IMR-90 (cell line): ENCODE data around the gene RNF213. TPM values are rescaled to one million over a fixed set of nuclear protein-coding genes. Genes with fewer than 3 reads are reported as not detected.

Experiments used
- ATAC-seq: fragments of 200-7000 bp; cut with Tn5 transposase; 2 replicates; pipeline ENCODE4 v1.9.1; 2020; ENCODE audit warnings: low read depth, mild to moderate bottlenecking, moderate library complexity
- BruUV-seq: library from RNA; stranded (reverse); fragments of 400-500 nt; replicated peaks from 2 replicates; lab custom pipeline; 2021; lab: Mats Ljungman, UMichigan
- CTCF ChIA-PET: fragments of 300-600 bp; formaldehyde crosslinking; extraction: SDS; loops from one replicate; lab custom pipeline; 2021; ENCODE audit warnings: antibody characterized with exemption; lab: Yijun Ruan, JAX
- POLR2A ChIA-PET: fragments of 300-600 bp; sonication (Branson Sonifier 250); formaldehyde crosslinking; loops from one replicate; lab custom pipeline; 2022; ENCODE audit warnings: antibody characterized with exemption; ENCODE audit not compliant: unreplicated experiment; lab: Charles Lee
- DNase-seq: peaks from one replicate; pipeline ENCODE4 v3.0.0; 2013
- H2AFZ ChIP-seq: replicated peaks from 2 replicates; pipeline ENCODE3; 2013; ENCODE audit warnings: low read length, mild to moderate bottlenecking; ENCODE audit not compliant: poor library complexity
- H2AK5ac ChIP-seq: 2 replicates; pipeline ENCODE4 v1.6.1; 2013; ENCODE audit warnings: low read depth, low read length, inconsistent platforms
- H2AK9ac ChIP-seq: replicated peaks from 2 replicates; pipeline ENCODE3; 2013; ENCODE audit warnings: mild to moderate bottlenecking, low read depth, low read length, moderate library complexity; ENCODE audit not compliant: poor library complexity
- H2BK120ac ChIP-seq: 2 replicates; pipeline ENCODE4 v1.6.1; 2013; ENCODE audit warnings: low read depth, low read length, inconsistent platforms
- H2BK15ac ChIP-seq: 3 replicates; pipeline ENCODE4 v1.6.1; 2013; ENCODE audit warnings: low read depth, low read length, inconsistent platforms
- H2BK20ac ChIP-seq: 2 replicates; pipeline ENCODE4 v1.6.1; 2013; ENCODE audit warnings: low read depth, mild to moderate bottlenecking, inconsistent platforms, low read length, moderate library complexity
- H2BK5ac ChIP-seq: 2 replicates; pipeline ENCODE4 v1.6.1; 2013; ENCODE audit warnings: mild to moderate bottlenecking, low read depth, low read length, inconsistent platforms; ENCODE audit not compliant: poor library complexity, severe bottlenecking
- H3K14ac ChIP-seq: replicated peaks from 2 replicates; pipeline ENCODE4 v1.6.1; 2013; ENCODE audit warnings: low read depth, low read length, inconsistent platforms
- H3K18ac ChIP-seq: 2 replicates; pipeline ENCODE4 v1.6.1; 2013; ENCODE audit warnings: low read depth, low read length, control low read depth
- H3K23ac ChIP-seq: 2 replicates; pipeline ENCODE4 v1.6.1; 2013; ENCODE audit warnings: low read depth, low read length, inconsistent platforms
- H3K27ac ChIP-seq: 2 replicates; pipeline ENCODE4 v1.5.1; 2013; ENCODE audit warnings: mild to moderate bottlenecking, control low read depth, low read length; ENCODE audit not compliant: insufficient read depth
- H3K27me3 ChIP-seq: 2 replicates; pipeline ENCODE4 v1.6.1; 2013; ENCODE audit warnings: low read length; ENCODE audit not compliant: control insufficient read depth, insufficient read depth
- H3K36me3 ChIP-seq: 2 replicates; pipeline ENCODE4 v1.6.1; 2013; ENCODE audit warnings: low read length, mixed read lengths; ENCODE audit not compliant: control insufficient read depth, insufficient read depth
- H3K4ac ChIP-seq: 2 replicates; pipeline ENCODE4 v1.6.1; 2013; ENCODE audit warnings: low read depth, low read length, inconsistent platforms
- H3K4me1 ChIP-seq: 2 replicates; pipeline ENCODE4 v1.6.1; 2013; ENCODE audit warnings: low read length, mixed read lengths; ENCODE audit not compliant: control insufficient read depth, insufficient read depth
- H3K4me2 ChIP-seq: 2 replicates; pipeline ENCODE4 v1.6.1; 2013; ENCODE audit warnings: low read depth, mild to moderate bottlenecking, control low read depth, low read length, moderate library complexity
- H3K4me3 ChIP-seq: 2 replicates; pipeline ENCODE4 v1.5.1; 2013; ENCODE audit warnings: low read depth, mild to moderate bottlenecking, control low read depth, low read length, moderate library complexity; ENCODE audit not compliant: insufficient read depth
- H3K56ac ChIP-seq: 2 replicates; pipeline ENCODE4 v1.6.1; 2013; ENCODE audit warnings: low read length, inconsistent platforms; ENCODE audit not compliant: insufficient read depth; ENCODE audit errors: extremely low read depth
- H3K79me1 ChIP-seq, 2 experiments: 2 replicates each; pipeline ENCODE4 v1.6.1; 2013; ENCODE audit warnings: low read length in 2 of 2, inconsistent platforms in 1 of 2, low read depth in 1 of 2
- H3K9ac ChIP-seq: 2 replicates; pipeline ENCODE4 v1.6.1; 2013; ENCODE audit warnings: low read depth, low read length, control low read depth
- H3K9me1 ChIP-seq: 2 replicates; pipeline ENCODE4 v1.6.1; 2013; ENCODE audit warnings: low read length, inconsistent platforms; ENCODE audit not compliant: insufficient read depth
- H3K9me3 ChIP-seq: 2 replicates; pipeline ENCODE4 v1.6.1; 2013; ENCODE audit warnings: low read length; ENCODE audit not compliant: control insufficient read depth, insufficient read depth
- H4K20me1 ChIP-seq: 2 replicates; pipeline ENCODE4 v1.6.1; 2013; ENCODE audit warnings: low read length, inconsistent platforms; ENCODE audit not compliant: insufficient read depth
- H4K5ac ChIP-seq: 2 replicates; pipeline ENCODE4 v1.6.1; 2013; ENCODE audit warnings: mild to moderate bottlenecking, low read depth, low read length, control low read depth
- H4K8ac ChIP-seq, 2 experiments: 2 replicates each; pipeline ENCODE4 v1.6.1; 2013; ENCODE audit warnings: low read depth in 2 of 2, low read length in 2 of 2, control low read depth in 1 of 2, inconsistent platforms in 1 of 2
- H4K91ac ChIP-seq: 2 replicates; pipeline ENCODE4 v1.6.1; 2013; ENCODE audit warnings: low read depth, low read length, inconsistent platforms; ENCODE audit not compliant: insufficient read depth
- BHLHE40 ChIP-seq: fragments of 150-350 bp; IDR thresholded peaks from 2 replicates; pipeline ENCODE4 v1.6.1; 2016; ENCODE audit warnings: mild to moderate bottlenecking, low read depth, low read length
- CEBPB ChIP-seq: IDR thresholded peaks from 2 replicates; pipeline ENCODE4 v1.6.1; 2012; ENCODE audit warnings: low read depth, low read length, improper control_type of control experiment
- CTCF ChIP-seq: conservative IDR thresholded peaks from 2 replicates; pipeline ENCODE4 v1.5.1; 2012; ENCODE audit warnings: mild to moderate bottlenecking, low read depth, low read length, improper control_type of control experiment
- ELK1 ChIP-seq: fragments of 150-350 bp; IDR thresholded peaks from 2 replicates; pipeline ENCODE4 v1.6.1; 2016; ENCODE audit warnings: low read depth, mild to moderate bottlenecking, low read length, moderate library complexity, borderline replicate concordance
- FOS ChIP-seq: fragments of 150-350 bp; IDR thresholded peaks from 2 replicates; pipeline ENCODE4 v1.6.1; 2016; ENCODE audit warnings: low read depth, low read length
- MAZ ChIP-seq: IDR thresholded peaks from 2 replicates; pipeline ENCODE4 v1.6.1; 2012; ENCODE audit warnings: low read depth, mild to moderate bottlenecking, low read length, improper control_type of control experiment, moderate library complexity, borderline replicate concordance
- WGBS, 2 experiments: methylation state at CpG; one replicate each; pipeline versions ENCODE4 v1.1.5 to v1.1.7; 2013; ENCODE audit warnings: missing lambda C conversion rate in 2 of 2; ENCODE audit not compliant: insufficient read length in 1 of 2; ENCODE audit errors: extremely low coverage in 2 of 2; 5-methylcytosine and 5-hydroxymethylcytosine counted together
- dilution Hi-C: fragments of 300-500 bp; cut with HindIII; formaldehyde crosslinking; loops from one replicate; pipeline ENCODE4 v1.14.3; 2018; ENCODE audit warnings: low sequenced_read_pairs; ENCODE audit not compliant: unreplicated experiment
- in situ Hi-C: fragments of 300-500 bp; cut with MboI; formaldehyde crosslinking; loops from 3 replicates; pipeline ENCODE4 v1.14.3; 2019; ENCODE audit warnings: low sequenced_read_pairs, inconsistent platforms, mixed read lengths
- intact Hi-C: fragments of 100-400 bp; cut with micrococcal nuclease; formaldehyde crosslinking; loops from 2 replicates; pipeline ENCODE4 v1.10.0; 2022
- polyA plus RNA-seq, 3 experiments: library from polyadenylated mRNA; depleted of rRNA; stranded (reverse); fragments of >200 nt; gene quantifications; 2 replicates each; pipeline ENCODE4 v1.2.3, GENCODE V29; 2012; ENCODE audit warnings: low replicate concordance in 1 of 3
- total RNA-seq: library from RNA; depleted of rRNA; stranded (reverse); fragments of >200 nt; gene quantifications from 2 replicates; pipeline ENCODE4 v1.2.3, GENCODE V29; 2012

RNF213 gene
- total and polyA plus RNA-seq, 2 of the 4 experiments (the other 2 are of a cell fraction) = 23.4 to 36.0 TPM

GRCh38 chr17:80418589-80418988, 157.9 kb downstream of the RNF213 start:
- no peak overlapping the region for H3K56ac ChIP-seq
- H3K14ac ChIP-seq = no peak overlapping the region
- DNase-seq (no peak), ATAC-seq (no peak)
- in situ Hi-C loops = no loop called here
- CTCF ChIA-PET = no interaction called here
- POLR2A ChIA-PET = no interaction called here
- H3K36me3 ChIP-seq = peaks cover 19% of the 10 kb centered on the region
- H2AFZ ChIP-seq = no peak overlapping the region
- H3K9me3 ChIP-seq = no peaks in the 10 kb centered on the region
- no peak overlapping the region for H2AK5ac ChIP-seq
- H3K23ac ChIP-seq = no peak overlapping the region
- H4K8ac ChIP-seq = no peak overlapping the region
- no peak overlapping the region for H3K9ac ChIP-seq
- H3K9me1 ChIP-seq = peaks cover 23% of the 10 kb centered on the region
- H3K18ac ChIP-seq = no peak overlapping the region
- H3K4ac ChIP-seq = no peak overlapping the region
- intact Hi-C loops = no loop called here
- dilution Hi-C loops = no loop called here
- peaks cover 44 to 59% of the 10 kb centered on the region in 2 experiments for H3K79me1 ChIP-seq
- no peak overlapping the region for H3K4me2 ChIP-seq
- WGBS, 2 experiments = no CpG with 5 or more reads among the region's 11 CpGs
- TF ChIP-seq FOS (no peak), MAZ (no peak), CTCF (no peak), CEBPB (peak; percentile 80), ELK1 (no peak), BHLHE40 (no peak)
- no peak overlapping the region for H4K91ac ChIP-seq
- H2BK5ac ChIP-seq = no peak overlapping the region
- no peak overlapping the region for H3K4me3 ChIP-seq
- no peak overlapping the region for H2AK9ac ChIP-seq
- no peak overlapping the region for H2BK15ac ChIP-seq
- H2BK20ac ChIP-seq = no peak overlapping the region
- BruUV-seq = no TSS peak
- peaks cover 7% of the 10 kb centered on the region for H3K4me1 ChIP-seq
- H2BK120ac ChIP-seq = no peak overlapping the region
- peaks cover 29% of the 10 kb centered on the region for H4K20me1 ChIP-seq
- no peaks in the 10 kb centered on the region for H3K27me3 ChIP-seq
- no peak overlapping the region for H3K27ac ChIP-seq
- no peak overlapping the region for H4K5ac ChIP-seq
